ENCODE measurements around the gene ALB.

ALB gene

GRCh38 chr4:73454920-73455319, 50.8 kb downstream of the ALB start:
- no peak overlapping the region for H3K27ac ChIP-seq

GRCh38 chr4:73456177-73457022, 52.3 kb downstream of the ALB start:
- Histone ChIP-seq H3K27ac (no peak overlapping the region), H3K36me3 (replicated peaks) (no peaks in the 10 kb centered on the region), H3K4me3 (ENCODE audit: low read depth, low read length) (no peak overlapping the region), H3K27me3 (replicated peaks) (no peaks in the 10 kb centered on the region)
- no peak for DNase-seq
- no peak for TF ChIP-seq CTCF (IDR thresholded peaks at IDR 0.05; ENCODE audit: low read depth, low read length, missing control alignments)
- in situ Hi-C loops (cut with HindIII; ENCODE audit: low pct_ligation_motif_present, low sequenced_read_pairs) = no loop called here

More at GRCh38 chr4:73454920-73455319, 50.8 kb downstream of the ALB start:
- no peak for TF ChIP-seq CTCF (IDR thresholded peaks at IDR 0.05; ENCODE audit: low read depth, low read length, missing control alignments)
- DNase-seq = no peak
- no peaks in the 10 kb centered on the region for H3K36me3 ChIP-seq (replicated peaks)
- no peaks in the 10 kb centered on the region for H3K27me3 ChIP-seq (replicated peaks)
- in situ Hi-C loops (cut with HindIII; ENCODE audit: low pct_ligation_motif_present, low sequenced_read_pairs) = no loop called here
- H3K4me3 ChIP-seq (ENCODE audit: low read depth, low read length) = no peak overlapping the region

GRCh38 chr4:73458184-73459047, 54.3 kb downstream of the ALB start:
- no peaks in the 10 kb centered on the region for H3K27me3 ChIP-seq (replicated peaks)
- no peak for TF ChIP-seq CTCF (IDR thresholded peaks at IDR 0.05; ENCODE audit: low read depth, low read length, missing control alignments)
- in situ Hi-C loops (cut with HindIII; ENCODE audit: low pct_ligation_motif_present, low sequenced_read_pairs) = no loop called here

GRCh38 chr4:73459048-73459421, 54.9 kb downstream of the ALB start:
- in situ Hi-C loops (cut with HindIII; ENCODE audit: low pct_ligation_motif_present, low sequenced_read_pairs) = no loop called here
- H3K27ac ChIP-seq = no peak overlapping the region
- no peaks in the 10 kb centered on the region for H3K27me3 ChIP-seq (replicated peaks)
- DNase-seq = no peak
- H3K4me3 ChIP-seq (ENCODE audit: low read depth, low read length) = no peak overlapping the region
- no peak for TF ChIP-seq CTCF (IDR thresholded peaks at IDR 0.05; ENCODE audit: low read depth, low read length, missing control alignments)
- no peaks in the 10 kb centered on the region for H3K36me3 ChIP-seq (replicated peaks)

More at GRCh38 chr4:73458184-73459047, 54.3 kb downstream of the ALB start:
- H3K4me3 ChIP-seq (ENCODE audit: low read depth, low read length) = no peak overlapping the region
- H3K36me3 ChIP-seq (replicated peaks) = no peaks in the 10 kb centered on the region
- DNase-seq = no peak
- H3K27ac ChIP-seq = no peak overlapping the region

GRCh38 chr4:73460913-73461522, 56.9 kb downstream of the ALB start:
- Histone ChIP-seq H3K36me3 (replicated peaks) (no peaks in the 10 kb centered on the region), H3K27ac (no peak overlapping the region), H3K27me3 (replicated peaks) (no peaks in the 10 kb centered on the region), H3K4me3 (ENCODE audit: low read depth, low read length) (no peak overlapping the region)
- in situ Hi-C loops (cut with HindIII; ENCODE audit: low pct_ligation_motif_present, low sequenced_read_pairs) = no loop called here
- no peak for TF ChIP-seq CTCF (IDR thresholded peaks at IDR 0.05; ENCODE audit: low read depth, low read length, missing control alignments)
- no peak for DNase-seq
